HT1080 (cell line): ENCODE data around the gene MIB2. TPM values are rescaled to one million over a fixed set of nuclear protein-coding genes. Genes with fewer than 3 reads are reported as not detected.

Experiments used
- DNase-seq: peaks from one replicate; pipeline ENCODE4 v3.0.0-alpha.2; 2015; ENCODE audit warnings: low read depth
- total RNA-seq: library from RNA; depleted of rRNA; stranded (reverse); fragments of >200 nt; shearing (Covaris generic); gene quantifications from 2 replicates; pipeline ENCODE4 v1.2.3, GENCODE V29; 2014

MIB2 gene
- total RNA-seq, 1 experiment from 2014 or later = 11.0 TPM

GRCh38 chr1:1613509-1614082 lies 1.7 kb upstream of the MIB2 start:
- no peak for DNase-seq

GRCh38 chr1:1614204-1614953 lies 921 bp upstream of the MIB2 start:
- no peak for DNase-seq

GRCh38 chr1:1614954-1615255 lies 395 bp upstream of the MIB2 start:
- no peak for DNase-seq

- no peak for DNase-seq
These were observed 918 bp downstream of the MIB2 start for GRCh38 chr1:1616045-1616790.

GRCh38 chr1:1616838-1617237 lies 1.5 kb downstream of the MIB2 start:
- no peak for DNase-seq

- DNase-seq = no peak
These were observed 2.2 kb downstream of the MIB2 start for GRCh38 chr1:1617516-1617915.

GRCh38 chr1:1617925-1618324 lies 2.6 kb downstream of the MIB2 start:
- no peak for DNase-seq

- no peak for DNase-seq
These were observed 3.2 kb downstream of the MIB2 start for GRCh38 chr1:1618396-1619068.

GRCh38 chr1:1619917-1620361 lies 4.6 kb downstream of the MIB2 start:
- DNase-seq = no peak

GRCh38 chr1:1620433-1621139 lies 5.3 kb downstream of the MIB2 start:
- no peak for DNase-seq

GRCh38 chr1:1621173-1622009 lies 6.1 kb downstream of the MIB2 start:
- DNase-seq = no peak

- no peak for DNase-seq
These were observed 6.9 kb downstream of the MIB2 start for GRCh38 chr1:1622010-1622787.

- DNase-seq = no peak
These were observed 7.4 kb downstream of the MIB2 start for GRCh38 chr1:1622788-1623094.

GRCh38 chr1:1623181-1623630 lies 7.9 kb downstream of the MIB2 start:
- no peak for DNase-seq

GRCh38 chr1:1623631-1624442 lies 8.5 kb downstream of the MIB2 start:
- no peak for DNase-seq

- no peak for DNase-seq
These were observed 9.4 kb downstream of the MIB2 start for GRCh38 chr1:1624443-1625403.

- DNase-seq = no peak
These were observed 10.1 kb downstream of the MIB2 start for GRCh38 chr1:1625404-1625775.

- DNase-seq = no peak
These were observed 10.5 kb downstream of the MIB2 start for GRCh38 chr1:1625824-1626206.
